ENCODE results near the gene CEP63. TPM values are rescaled to one million over a fixed set of nuclear protein-coding genes. Genes with fewer than 3 reads are reported as not detected.

CEP63 gene
- total and polyA plus RNA-seq, 2 experiments from 2014 or later: 15.8 to 237 TPM

DNA sequence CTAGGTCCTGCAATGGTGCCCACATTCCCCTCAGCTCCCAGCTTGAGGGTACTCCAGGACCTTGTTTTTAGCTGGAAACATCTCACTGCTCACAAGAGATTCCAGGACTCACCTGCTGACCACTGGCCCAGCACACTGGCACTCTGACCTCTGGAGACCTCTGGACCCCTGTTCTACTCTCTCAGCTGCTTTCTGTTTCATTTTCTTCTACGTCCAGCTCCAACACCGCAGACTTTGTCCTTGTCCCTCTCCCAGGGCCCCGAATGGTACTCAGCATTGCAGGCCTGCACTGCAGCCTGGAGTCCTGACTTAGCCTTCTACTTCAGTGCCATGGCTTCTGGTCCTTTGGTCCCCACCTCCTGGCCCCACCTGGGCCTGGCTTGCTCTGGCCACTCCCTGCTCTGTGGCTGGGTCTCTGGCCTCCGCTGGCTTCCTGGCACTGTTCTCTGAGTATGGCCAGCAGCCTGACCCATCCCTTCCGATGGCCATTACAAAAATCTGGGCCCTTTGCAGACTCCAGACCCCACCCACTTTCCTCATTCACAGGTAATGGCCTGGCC, 137.0 kb downstream of the CEP63 start:
- Histone ChIP-seq H3K9me3 (ENCODE audit: low read depth) (no peaks in the 10 kb centered on the region), H4K20me1 (ENCODE audit: insufficient read depth, poor library complexity, severe bottlenecking) (no peaks in the 10 kb centered on the region), H2AFZ (no peak overlapping the region), H3K27me3 (no peaks in the 10 kb centered on the region), H3K4me1 (ENCODE audit: insufficient read depth) (no peaks in the 10 kb centered on the region), H3K9me2 (replicated peaks; ENCODE audit: insufficient read depth) (no peaks in the 10 kb centered on the region), H3K4me2 (no peak overlapping the region), H3K27ac (no peak overlapping the region), H3K4me3 (no peak overlapping the region), H3K36me3 (replicated peaks; ENCODE audit: insufficient read depth, low read depth) (no peaks in the 10 kb centered on the region), H3K79me2 (no peaks in the 10 kb centered on the region)
- TF ChIP-seq EZH2 (IDR thresholded peaks at IDR 0.05; ENCODE audit: borderline replicate concordance) (no peak), EZH2phosphoT487 (IDR thresholded peaks at IDR 0.05; ENCODE audit: low read depth, severe bottlenecking, unreplicated experiment) (no peak)
- TF ChIP-seq, protein P1, sequence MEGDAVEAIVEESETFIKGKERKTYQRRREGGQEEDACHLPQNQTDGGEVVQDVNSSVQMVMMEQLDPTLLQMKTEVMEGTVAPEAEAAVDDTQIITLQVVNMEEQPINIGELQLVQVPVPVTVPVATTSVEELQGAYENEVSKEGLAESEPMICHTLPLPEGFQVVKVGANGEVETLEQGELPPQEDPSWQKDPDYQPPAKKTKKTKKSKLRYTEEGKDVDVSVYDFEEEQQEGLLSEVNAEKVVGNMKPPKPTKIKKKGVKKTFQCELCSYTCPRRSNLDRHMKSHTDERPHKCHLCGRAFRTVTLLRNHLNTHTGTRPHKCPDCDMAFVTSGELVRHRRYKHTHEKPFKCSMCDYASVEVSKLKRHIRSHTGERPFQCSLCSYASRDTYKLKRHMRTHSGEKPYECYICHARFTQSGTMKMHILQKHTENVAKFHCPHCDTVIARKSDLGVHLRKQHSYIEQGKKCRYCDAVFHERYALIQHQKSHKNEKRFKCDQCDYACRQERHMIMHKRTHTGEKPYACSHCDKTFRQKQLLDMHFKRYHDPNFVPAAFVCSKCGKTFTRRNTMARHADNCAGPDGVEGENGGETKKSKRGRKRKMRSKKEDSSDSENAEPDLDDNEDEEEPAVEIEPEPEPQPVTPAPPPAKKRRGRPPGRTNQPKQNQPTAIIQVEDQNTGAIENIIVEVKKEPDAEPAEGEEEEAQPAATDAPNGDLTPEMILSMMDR (IDR thresholded peaks at IDR 0.05; ENCODE audit: poor library complexity): no peak
- WGBS (ENCODE audit: low lambda C conversion rate, missing lambda C conversion rate): 65% methylated on average over 5 of the region's 5 CpGs
- DNase-seq (ENCODE audit: low spot score): no peak

DNA sequence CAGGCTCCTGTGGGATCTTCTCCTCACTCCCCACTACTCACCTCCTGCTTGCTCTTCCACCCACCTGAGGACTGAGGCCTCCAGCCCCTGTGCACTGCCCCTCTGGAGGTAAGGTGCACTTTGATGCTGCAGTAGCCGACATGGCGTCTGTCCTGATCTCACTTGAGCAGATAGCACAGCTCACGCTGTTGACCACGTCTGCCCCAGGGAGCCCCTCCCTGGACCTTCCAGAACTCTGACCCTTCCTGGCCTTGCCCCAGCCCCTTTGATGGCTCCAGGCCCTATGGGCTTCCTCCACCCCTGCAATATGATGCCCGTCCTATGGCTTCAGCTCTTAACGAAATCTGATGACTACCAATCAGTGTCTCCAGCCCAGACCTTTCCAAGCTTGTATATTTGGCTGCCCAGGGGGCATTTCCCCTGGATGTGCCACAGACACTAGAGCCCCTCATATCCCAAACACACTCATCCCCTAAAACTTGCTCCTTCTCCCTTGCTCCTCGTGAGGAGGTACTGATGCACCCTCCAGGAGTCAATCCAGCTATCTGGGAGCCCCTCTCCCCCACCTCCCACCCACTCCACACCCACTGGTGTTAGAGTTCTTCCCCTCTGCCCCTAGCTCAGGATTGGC, 137.9 kb downstream of the CEP63 start:
- no peak overlapping the region for H3K27ac ChIP-seq
- no peak for DNase-seq (ENCODE audit: low spot score)
- no peaks in the 10 kb centered on the region for H3K36me3 ChIP-seq (replicated peaks; ENCODE audit: insufficient read depth, low read depth)
- H3K9me2 ChIP-seq (replicated peaks; ENCODE audit: insufficient read depth): no peaks in the 10 kb centered on the region
- no peaks in the 10 kb centered on the region for H3K9me3 ChIP-seq (ENCODE audit: low read depth)
- 83% methylated on average over 7 of the region's 7 CpGs for WGBS (ENCODE audit: low lambda C conversion rate, missing lambda C conversion rate)
- no peak overlapping the region for H2AFZ ChIP-seq
- no peak overlapping the region for H3K4me3 ChIP-seq
- H3K79me2 ChIP-seq: no peaks in the 10 kb centered on the region
- H4K20me1 ChIP-seq (ENCODE audit: insufficient read depth, poor library complexity, severe bottlenecking): no peaks in the 10 kb centered on the region
- H3K27me3 ChIP-seq: no peaks in the 10 kb centered on the region
- no peaks in the 10 kb centered on the region for H3K4me1 ChIP-seq (ENCODE audit: insufficient read depth)
- H3K4me2 ChIP-seq: no peak overlapping the region
- no peak for TF ChIP-seq EZH2phosphoT487 (IDR thresholded peaks at IDR 0.05; ENCODE audit: low read depth, severe bottlenecking, unreplicated experiment)
- TF ChIP-seq EZH2 (IDR thresholded peaks at IDR 0.05; ENCODE audit: borderline replicate concordance): no peak
- TF ChIP-seq, protein P1 (IDR thresholded peaks at IDR 0.05; ENCODE audit: poor library complexity): no peak

Other genes starting within 250 kb of the CEP63 start
- gene RYK, start 235.2 kb upstream of the CEP63 start, total RNA-seq: 99.5 and 102 TPM in 2 replicates
- gene RYK, start 235.2 kb upstream of the CEP63 start, polyA plus RNA-seq: 56.5 and 66.3 TPM in 2 replicates
- 71.4 and 81.6 TPM in 2 replicates for gene AMOTL2, start 111.6 kb upstream of the CEP63 start, total RNA-seq
- gene AMOTL2, start 111.6 kb upstream of the CEP63 start, polyA plus RNA-seq: 63.9 and 74.2 TPM in 2 replicates
- 119 and 120 TPM in 2 replicates for gene ANAPC13, start 72 bp upstream of the CEP63 start, total RNA-seq
- 149 and 168 TPM in 2 replicates for gene ANAPC13, start 72 bp upstream of the CEP63 start, polyA plus RNA-seq
- 0.76 and 1.6 TPM in 2 replicates for gene KY, start 165.0 kb downstream of the CEP63 start, total RNA-seq
- gene KY, start 165.0 kb downstream of the CEP63 start, polyA plus RNA-seq: 0.21 and 0.53 TPM in 2 replicates

All from hepatocyte (in vitro differentiated cells).